NK-92 (cell line): Measurements from ENCODE around the gene GRIK4.

Experiments
- DNase-seq: peaks from one replicate; lab custom pipeline; 2025; ENCODE audit not compliant: unreplicated experiment; lab: John Stamatoyannopoulos, UW

The GRIK4 gene

GRCh38 chr11:120923866-120924508 is 412.4 kb downstream of the GRIK4 start:
- no peak for DNase-seq

GRCh38 chr11:120925944-120926343 is 414.4 kb downstream of the GRIK4 start:
- DNase-seq: no peak

- DNase-seq: no peak
Observed at GRCh38 chr11:120928627-120929026, 417.1 kb downstream of the GRIK4 start.

GRCh38 chr11:120929090-120929489 is 417.5 kb downstream of the GRIK4 start:
- no peak for DNase-seq

GRCh38 chr11:120929664-120930154 is 418.2 kb downstream of the GRIK4 start:
- no peak for DNase-seq

GRCh38 chr11:120931057-120931779 is 419.7 kb downstream of the GRIK4 start:
- DNase-seq: no peak

GRCh38 chr11:120932305-120932915 is 420.9 kb downstream of the GRIK4 start:
- no peak for DNase-seq

GRCh38 chr11:120936356-120936755 is 424.8 kb downstream of the GRIK4 start:
- DNase-seq: no peak

- DNase-seq: no peak
Observed at GRCh38 chr11:120937501-120937900, 426.0 kb downstream of the GRIK4 start.

GRCh38 chr11:120938260-120938659 is 426.7 kb downstream of the GRIK4 start:
- no peak for DNase-seq

- DNase-seq: no peak
Observed at GRCh38 chr11:120940160-120940848, 428.8 kb downstream of the GRIK4 start.

- no peak for DNase-seq
Observed at GRCh38 chr11:120941000-120941399, 429.5 kb downstream of the GRIK4 start.

- DNase-seq: no peak
Observed at GRCh38 chr11:120942701-120943100, 431.2 kb downstream of the GRIK4 start.

GRCh38 chr11:120945042-120945441 is 433.5 kb downstream of the GRIK4 start:
- DNase-seq: no peak

GRCh38 chr11:120950880-120951279 is 439.3 kb downstream of the GRIK4 start:
- DNase-seq: no peak

- no peak for DNase-seq
Observed at GRCh38 chr11:120952461-120953434, 441.2 kb downstream of the GRIK4 start.

- no peak for DNase-seq
Observed at GRCh38 chr11:120954381-120954780, 442.8 kb downstream of the GRIK4 start.

- DNase-seq: no peak
Observed at GRCh38 chr11:120956710-120957495, 445.4 kb downstream of the GRIK4 start.

- no peak for DNase-seq
Observed at GRCh38 chr11:120958185-120958584, 446.6 kb downstream of the GRIK4 start.

GRCh38 chr11:120959189-120959588 is 447.6 kb downstream of the GRIK4 start:
- DNase-seq: no peak
